OCI-LY7 (cell line): ENCODE measurements around the gene PSMF1. TPM values are rescaled to one million over a fixed set of nuclear protein-coding genes. Genes with fewer than 3 reads are reported as not detected.

Experiments used
- BruUV-seq: library from RNA; stranded (reverse); fragments of 400-500 nt; replicated peaks from 2 replicates; lab custom pipeline; 2021; lab: Mats Ljungman, UMichigan
- CTCF ChIA-PET: fragments of 300-600 bp; sonication (Branson Sonifier 250); formaldehyde crosslinking; loops from one replicate; lab custom pipeline; 2022; ENCODE audit warnings: antibody characterized with exemption; ENCODE audit not compliant: unreplicated experiment; lab: Charles Lee
- POLR2A ChIA-PET: fragments of 300-600 bp; sonication (Branson Sonifier 250); formaldehyde crosslinking; loops from one replicate; lab custom pipeline; 2022; ENCODE audit warnings: antibody characterized with exemption; lab: Charles Lee
- DNase-seq: peaks from one replicate; pipeline ENCODE4 v3.0.0-alpha.2; 2015; ENCODE audit warnings: low spot score
- H2AFZ ChIP-seq: fragments of 200-600 bp; sonication (generic), shearing (Covaris generic); 2 replicates; pipeline ENCODE4 v1.6.1; 2014; ENCODE audit warnings: mild to moderate bottlenecking, antibody characterized with exemption, low read length, moderate library complexity
- H3K27ac ChIP-seq: fragments of 200-600 bp; sonication (generic); 2 replicates; pipeline ENCODE4 v1.5.1; 2014; ENCODE audit warnings: mixed run types, low read depth, mild to moderate bottlenecking, moderate library complexity, low read length, inconsistent platforms; ENCODE audit not compliant: poor library complexity, severe bottlenecking
- H3K36me3 ChIP-seq: fragments of 200-600 bp; sonication (generic); 2 replicates; pipeline ENCODE4 v1.6.1; 2014; ENCODE audit warnings: mild to moderate bottlenecking, antibody characterized with exemption, low read length, moderate library complexity, mixed read lengths; ENCODE audit not compliant: insufficient read depth
- H3K4me1 ChIP-seq: fragments of 200-600 bp; sonication (generic); 2 replicates; pipeline ENCODE4 v1.5.1; 2014; ENCODE audit warnings: mild to moderate bottlenecking, low read length; ENCODE audit not compliant: insufficient read depth, poor library complexity, severe bottlenecking
- H3K4me2 ChIP-seq: fragments of 200-600 bp; sonication (generic); 2 replicates; pipeline ENCODE4 v1.6.1; 2014; ENCODE audit warnings: mild to moderate bottlenecking, low read length
- H3K4me3 ChIP-seq: fragments of 200-600 bp; sonication (generic); 2 replicates; pipeline ENCODE4 v1.5.1; 2014; ENCODE audit warnings: mild to moderate bottlenecking, low read depth, low read length; ENCODE audit not compliant: poor library complexity, severe bottlenecking
- H3K79me2 ChIP-seq: fragments of 200-600 bp; sonication (generic); 2 replicates; pipeline ENCODE4 v1.6.1; 2016; ENCODE audit warnings: low read depth, mild to moderate bottlenecking, low read length, moderate library complexity, mixed read lengths; ENCODE audit not compliant: insufficient read depth
- H3K9me2 ChIP-seq: fragments of 200-600 bp; sonication (generic); 2 replicates; pipeline ENCODE4 v1.6.1; 2016; ENCODE audit warnings: mild to moderate bottlenecking, low read length, mixed read lengths; ENCODE audit not compliant: insufficient read depth
- H3K9me3 ChIP-seq: fragments of 200-600 bp; sonication (generic); 2 replicates; pipeline ENCODE4 v1.6.1; 2014; ENCODE audit warnings: mild to moderate bottlenecking, mixed run types, low read length, mixed read lengths
- H4K20me1 ChIP-seq: fragments of 200-600 bp; sonication (generic); 2 replicates; pipeline ENCODE4 v1.6.1; 2014; ENCODE audit warnings: mild to moderate bottlenecking, antibody characterized with exemption, low read length, moderate library complexity, mixed read lengths; ENCODE audit not compliant: insufficient read depth
- CTCF ChIP-seq: fragments of 200-600 bp; sonication (generic); conservative IDR thresholded peaks from 2 replicates; pipeline ENCODE4 v1.5.1; 2014; ENCODE audit warnings: mild to moderate bottlenecking, antibody characterized with exemption, low read length, moderate library complexity, mixed read lengths
- EZH2phosphoT487 ChIP-seq: fragments of 200-600 bp; sonication (generic); IDR thresholded peaks from 2 replicates; pipeline ENCODE4 v1.6.1; 2018; ENCODE audit warnings: low read depth, borderline replicate concordance, mild to moderate bottlenecking, mixed run types, antibody characterized with exemption, low read length, moderate library complexity, mixed read lengths
- intact Hi-C: fragments of 100-400 bp; cut with micrococcal nuclease; formaldehyde crosslinking; loops from one replicate; pipeline ENCODE4 v1.10.0; 2022; ENCODE audit not compliant: unreplicated experiment
- total RNA-seq, 2 experiments: library from RNA; depleted of rRNA in 1 of 2; stranded (reverse); fragments of >200 nt in 1 of 2; shearing (Covaris generic) in 1 of 2; gene quantifications; 2 replicates each; pipeline ENCODE4 v1.2.3, GENCODE V29; 2014 to 2022

PSMF1 gene
- total RNA-seq, 2 experiments from 2014 or later, result 34.7 to 132 TPM

GRCh38 chr20:1150968-1151367 lies 32.6 kb downstream of the PSMF1 start:
- Histone ChIP-seq H3K27ac (no peak overlapping the region), H3K4me2 (no peak overlapping the region), H3K79me2 (no peaks in the 10 kb centered on the region), H3K36me3 (peaks cover 100% of the 10 kb centered on the region), H3K4me1 (no peaks in the 10 kb centered on the region), H4K20me1 (no peaks in the 10 kb centered on the region), H3K4me3 (no peak overlapping the region), H2AFZ (no peak overlapping the region), H3K9me3 (no peaks in the 10 kb centered on the region), H3K9me2 (no peaks in the 10 kb centered on the region)
- ChIA-PET POLR2A (no interaction called here), CTCF (no interaction called here)
- no TSS peak for BruUV-seq
- DNase-seq, result no peak
- intact Hi-C loops, result no loop called here
- TF ChIP-seq CTCF (no peak), EZH2phosphoT487 (no peak)

GRCh38 chr20:1154226-1154625 lies 35.8 kb downstream of the PSMF1 start:
- BruUV-seq, result no TSS peak
- DNase-seq, result no peak
- ChIA-PET POLR2A (no interaction called here), CTCF (no interaction called here)
- Histone ChIP-seq H3K4me2 (no peak overlapping the region), H3K36me3 (peaks cover 77% of the 10 kb centered on the region), H3K9me2 (no peaks in the 10 kb centered on the region), H3K79me2 (no peaks in the 10 kb centered on the region), H3K27ac (no peak overlapping the region), H2AFZ (no peak overlapping the region), H3K9me3 (no peaks in the 10 kb centered on the region), H3K4me1 (no peaks in the 10 kb centered on the region), H4K20me1 (no peaks in the 10 kb centered on the region), H3K4me3 (no peak overlapping the region)
- intact Hi-C loops, result no loop called here
- no peak for TF ChIP-seq CTCF
- TF ChIP-seq EZH2phosphoT487, result no peak

- intact Hi-C loops, result no loop called here
- DNase-seq, result no peak
- H4K20me1 ChIP-seq, result no peaks in the 10 kb centered on the region
- no peaks in the 10 kb centered on the region for H3K79me2 ChIP-seq
- H2AFZ ChIP-seq, result no peak overlapping the region
- no TSS peak for BruUV-seq
- no peak for TF ChIP-seq CTCF
- TF ChIP-seq EZH2phosphoT487, result no peak
- no peaks in the 10 kb centered on the region for H3K9me2 ChIP-seq
- H3K4me3 ChIP-seq, result no peak overlapping the region
- no peak overlapping the region for H3K4me2 ChIP-seq
- ChIA-PET CTCF (no interaction called here), POLR2A (no interaction called here)
- H3K4me1 ChIP-seq, result no peaks in the 10 kb centered on the region
- no peak overlapping the region for H3K27ac ChIP-seq
- no peaks in the 10 kb centered on the region for H3K9me3 ChIP-seq
- H3K36me3 ChIP-seq, result peaks cover 77% of the 10 kb centered on the region
These were observed 36.3 kb downstream of the PSMF1 start for GRCh38 chr20:1154691-1155090.
